ENCODE data around the gene DCAF12. TPM values are rescaled to one million over a fixed set of nuclear protein-coding genes. Genes with fewer than 3 reads are reported as not detected.

The DCAF12 gene
- total RNA-seq, 2 donors from 2014 or later, result 37.9 to 41.5 TPM

GRCh38 chr9:34084562-34084961 lies 41.9 kb downstream of the DCAF12 start:
- TF ChIP-seq CTCF (IDR thresholded peaks at IDR 0.05), result no peak
- intact Hi-C loops (cut with DNase I), result no loop called here
- Histone ChIP-seq H3K27ac (no peak overlapping the region), H3K9me3 (no peaks in the 10 kb centered on the region), H3K9ac (ENCODE audit: low read depth in 2 of 2, low read length in 2 of 2) (no peak overlapping the region), H3K27me3 (no peaks in the 10 kb centered on the region), H3K4me1 (no peaks in the 10 kb centered on the region), H3K36me3 (peaks cover 4% of the 10 kb centered on the region), H3K4me3 (no peak overlapping the region)
- no peak for DNase-seq

DNA sequence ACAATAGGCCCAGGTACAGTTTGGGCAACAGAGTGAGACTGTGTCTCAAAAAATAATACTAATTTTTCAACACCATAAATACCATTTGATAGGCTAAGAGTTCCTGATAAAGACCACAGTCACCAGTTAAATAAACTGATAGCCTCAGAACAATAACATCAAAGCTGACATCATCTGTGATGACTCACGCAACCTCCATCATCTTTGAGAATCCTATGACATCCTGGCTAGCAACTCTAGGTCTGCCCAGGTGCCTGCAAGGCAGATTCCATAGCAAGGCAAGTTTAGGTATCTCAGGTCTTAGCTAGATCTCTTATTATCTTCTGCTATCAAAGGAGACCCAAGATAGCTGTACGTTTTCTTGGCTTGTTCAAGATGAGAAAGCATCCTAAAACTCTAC lies 47.3 kb downstream of the DCAF12 start:
- Histone ChIP-seq H3K4me1 (no peaks in the 10 kb centered on the region), H3K36me3 (no peaks in the 10 kb centered on the region)
- intact Hi-C loops (cut with DNase I), result loop anchor here (10.0 kb wide), 1 partner anchor 64 kb away; no protein-coding TSS in a partner anchor

GRCh38 chr9:34072868-34073590 lies 53.5 kb downstream of the DCAF12 start:
- peak; percentile 63 for DNase-seq
- Histone ChIP-seq H3K9ac (ENCODE audit: low read depth in 2 of 2, low read length in 2 of 2) (peak overlapping the region in 1 of 2 donors; percentile 1), H3K36me3 (no peaks in the 10 kb centered on the region), H3K4me3 (no peak overlapping the region), H3K4me1 (peaks cover 10% of the 10 kb centered on the region), H3K27me3 (no peaks in the 10 kb centered on the region), H3K27ac (no peak overlapping the region), H3K9me3 (no peaks in the 10 kb centered on the region)
- intact Hi-C loops (cut with DNase I), result loop anchor here (5.0 to 10.0 kb wide), 2 partner anchors 58 to 151 kb away; no protein-coding TSS in a partner anchor
- TF ChIP-seq CTCF (IDR thresholded peaks at IDR 0.05), result no peak

More for the DNA sequence above, 47.3 kb downstream of the DCAF12 start:
- no peak for DNase-seq
- H3K27ac ChIP-seq, result no peak overlapping the region
- H3K27me3 ChIP-seq, result no peaks in the 10 kb centered on the region
- no peak overlapping the region for H3K9ac ChIP-seq (ENCODE audit: low read depth in 2 of 2, low read length in 2 of 2)
- no peaks in the 10 kb centered on the region for H3K9me3 ChIP-seq
- TF ChIP-seq CTCF (IDR thresholded peaks at IDR 0.05), result no peak
- H3K4me3 ChIP-seq, result no peak overlapping the region

DNA sequence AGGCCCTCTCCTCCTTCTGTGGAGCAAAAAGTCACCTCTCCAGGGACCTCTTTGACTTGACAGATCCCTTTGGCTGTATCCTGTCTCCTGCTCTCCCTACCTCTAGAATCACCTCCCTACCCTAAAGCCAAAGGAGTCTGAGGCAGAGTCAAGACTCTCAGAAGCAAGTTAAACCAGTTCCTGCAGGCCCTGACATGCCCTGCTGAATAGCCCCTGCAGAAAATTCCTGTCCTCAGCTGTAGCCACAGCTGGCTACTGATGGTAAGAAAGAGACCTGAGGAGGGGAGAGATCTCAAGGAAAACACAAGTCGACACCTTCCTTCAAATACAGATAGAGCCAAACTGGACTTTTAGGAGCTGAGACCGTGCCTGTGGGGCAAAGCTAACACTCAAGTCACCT lies 54.1 kb downstream of the DCAF12 start:
- Histone ChIP-seq H3K36me3 (no peaks in the 10 kb centered on the region), H3K27me3 (no peaks in the 10 kb centered on the region), H3K4me3 (no peak overlapping the region), H3K9ac (ENCODE audit: low read depth in 2 of 2, low read length in 2 of 2) (peak overlapping the region in 1 of 2 donors; percentile 1), H3K27ac (no peak overlapping the region), H3K9me3 (no peaks in the 10 kb centered on the region), H3K4me1 (peaks cover 10% of the 10 kb centered on the region)
- intact Hi-C loops (cut with DNase I), result loop anchor here (5.0 to 10.0 kb wide), 2 partner anchors 58 to 150 kb away; no protein-coding TSS in a partner anchor
- DNase-seq, result no peak
- TF ChIP-seq CTCF (IDR thresholded peaks at IDR 0.05), result no peak

- no peaks in the 10 kb centered on the region for H3K36me3 ChIP-seq
- H3K27ac ChIP-seq, result no peak overlapping the region
- no peaks in the 10 kb centered on the region for H3K9me3 ChIP-seq
- no peak for TF ChIP-seq CTCF (IDR thresholded peaks at IDR 0.05)
- no peaks in the 10 kb centered on the region for H3K27me3 ChIP-seq
- H3K9ac ChIP-seq (ENCODE audit: low read depth in 2 of 2, low read length in 2 of 2), result no peak overlapping the region
- intact Hi-C loops (cut with DNase I), result loop anchor here (5.0 to 10.0 kb wide), 2 partner anchors 56 to 148 kb away; no protein-coding TSS in a partner anchor
- H3K4me1 ChIP-seq, result peaks cover 10% of the 10 kb centered on the region
- H3K4me3 ChIP-seq, result no peak overlapping the region
- no peak for DNase-seq
These were observed 55.7 kb downstream of the DCAF12 start for GRCh38 chr9:34070606-34071324.

Data from colonic mucosa (tissue), 4 donors.